Measurements from ENCODE around the gene NDUFS7. TPM values are rescaled to one million over a fixed set of nuclear protein-coding genes. Genes with fewer than 3 reads are reported as not detected.

The NDUFS7 gene
- total RNA-seq, 1 donor from 2014 or later: 15.4 TPM

- peak overlapping the region; percentile 73 for H3K9ac ChIP-seq
- H3K36me3 ChIP-seq: no peaks in the 10 kb centered on the region
- no peak for DNase-seq (ENCODE audit: low spot score)
- H3K79me2 ChIP-seq (ENCODE audit: low read depth): peaks cover 68% of the 10 kb centered on the region
- Mint-ChIP-seq H3K36me3 (peaks cover 9% of the 10 kb centered on the region), H3K9me3 (no peaks in the 10 kb centered on the region), H3K27ac (no peak overlapping the region), H3K27me3 (ENCODE audit: insufficient read depth, low read depth) (no peaks in the 10 kb centered on the region), H3K4me3 (peak overlapping the region; percentile 97), H3K4me1 (peaks cover 32% of the 10 kb centered on the region)
- no peak overlapping the region for H3K27ac ChIP-seq
- no peak for TF ChIP-seq CTCF (IDR thresholded peaks at IDR 0.05)
- TF ChIP-seq EZH2phosphoT487 (IDR thresholded peaks at IDR 0.05): no peak
- no peak for TF ChIP-seq EZH2 (IDR thresholded peaks at IDR 0.05)
- peaks cover 65% of the 10 kb centered on the region for H4K20me1 ChIP-seq (ENCODE audit: low read depth)
- H3F3A ChIP-seq (ENCODE audit: low read depth): peaks cover 31% of the 10 kb centered on the region
- H3K27me3 ChIP-seq: peaks cover 10% of the 10 kb centered on the region
- H3K4me1 ChIP-seq: peaks cover 14% of the 10 kb centered on the region
- H2AFZ ChIP-seq (replicated peaks): no peak overlapping the region
- H3K4me2 ChIP-seq: peak overlapping the region; percentile 96
- H3K9me3 ChIP-seq (ENCODE audit: low read depth): no peaks in the 10 kb centered on the region
- H3K4me3 ChIP-seq: peak overlapping the region; percentile 99
Observed at GRCh38 chr19:1409204-1410005, 25.7 kb downstream of the NDUFS7 start.

- Histone ChIP-seq H3F3A (ENCODE audit: low read depth) (peaks cover 39% of the 10 kb centered on the region), H3K4me3 (no peak overlapping the region), H4K20me1 (ENCODE audit: low read depth) (peaks cover 74% of the 10 kb centered on the region), H2AFZ (replicated peaks) (no peak overlapping the region), H3K9ac (no peak overlapping the region), H3K4me2 (peak overlapping the region; percentile 96), H3K36me3 (no peaks in the 10 kb centered on the region), H3K79me2 (ENCODE audit: low read depth) (peaks cover 77% of the 10 kb centered on the region), H3K9me3 (ENCODE audit: low read depth) (no peaks in the 10 kb centered on the region), H3K27ac (no peak overlapping the region), H3K4me1 (peaks cover 14% of the 10 kb centered on the region), H3K27me3 (peaks cover 10% of the 10 kb centered on the region)
- Mint-ChIP-seq H3K27me3 (ENCODE audit: insufficient read depth, low read depth) (no peaks in the 10 kb centered on the region), H3K4me1 (peaks cover 37% of the 10 kb centered on the region), H3K4me3 (peak overlapping the region; percentile 97), H3K36me3 (peaks cover 9% of the 10 kb centered on the region), H3K27ac (peak overlapping the region; percentile 64), H3K9me3 (no peaks in the 10 kb centered on the region)
- TF ChIP-seq EZH2 (IDR thresholded peaks at IDR 0.05) (no peak), CTCF (IDR thresholded peaks at IDR 0.05) (no peak), EZH2phosphoT487 (IDR thresholded peaks at IDR 0.05) (no peak)
- no peak for DNase-seq (ENCODE audit: low spot score)
Observed at GRCh38 chr19:1410136-1410786, 26.6 kb downstream of the NDUFS7 start.

- Mint-ChIP-seq H3K4me1 (peaks cover 43% of the 10 kb centered on the region), H3K4me3 (peak overlapping the region; percentile 97), H3K27me3 (ENCODE audit: insufficient read depth, low read depth) (peaks cover 2% of the 10 kb centered on the region), H3K9me3 (no peaks in the 10 kb centered on the region), H3K36me3 (peaks cover 9% of the 10 kb centered on the region), H3K27ac (peak overlapping the region; percentile 64)
- no peak for TF ChIP-seq EZH2phosphoT487 (IDR thresholded peaks at IDR 0.05)
- no peak for TF ChIP-seq CTCF (IDR thresholded peaks at IDR 0.05)
- TF ChIP-seq EZH2 (IDR thresholded peaks at IDR 0.05): no peak
- H3K9me3 ChIP-seq (ENCODE audit: low read depth): no peaks in the 10 kb centered on the region
- peaks cover 35% of the 10 kb centered on the region for H3F3A ChIP-seq (ENCODE audit: low read depth)
- no peak overlapping the region for H3K4me3 ChIP-seq
- H3K4me2 ChIP-seq: no peak overlapping the region
- H3K9ac ChIP-seq: peak overlapping the region; percentile 11
- H3K79me2 ChIP-seq (ENCODE audit: low read depth): peaks cover 82% of the 10 kb centered on the region
- peaks cover 79% of the 10 kb centered on the region for H4K20me1 ChIP-seq (ENCODE audit: low read depth)
- no peak for DNase-seq (ENCODE audit: low spot score)
- no peak overlapping the region for H2AFZ ChIP-seq (replicated peaks)
- H3K27ac ChIP-seq: no peak overlapping the region
- H3K4me1 ChIP-seq: peaks cover 16% of the 10 kb centered on the region
- no peaks in the 10 kb centered on the region for H3K36me3 ChIP-seq
- peaks cover 6% of the 10 kb centered on the region for H3K27me3 ChIP-seq
Observed at GRCh38 chr19:1410789-1411188, 27.1 kb downstream of the NDUFS7 start.

Measured in neural progenitor cell (in vitro differentiated cells).